ENCODE data around the gene TRIP4. TPM values are rescaled to one million over a fixed set of nuclear protein-coding genes. Genes with fewer than 3 reads are reported as not detected.

TRIP4 gene
- total RNA-seq, result 10 to 100 TPM; 22.6 to 23.6 TPM
- polyA plus RNA-seq, result 10 to 100 TPM; 17.0 to 23.4 TPM
- long read RNA-seq, donor 1, transcript TRIP4-201 (13 exons, 2,045 nt), result major isoform, 6 of 6 reads
- long read RNA-seq, donor 1, partial matches to known transcripts, result 0 of 6 reads
- long read RNA-seq, donor 1, other reads (novel, unspliced or antisense), result 0 of 6 reads
- long read RNA-seq, donor 2, partial matches to known transcripts, result 0 of 1 reads
- long read RNA-seq, donor 2, other reads (novel, unspliced or antisense), result 0 of 1 reads
- long read RNA-seq, donor 3, partial matches to known transcripts, result 0 of 4 reads
- long read RNA-seq, donor 3, other reads (novel, unspliced or antisense), result 0 of 4 reads
- long read RNA-seq, donor 4, partial matches to known transcripts, result 0 of 1 reads
- long read RNA-seq, donor 4, other reads (novel, unspliced or antisense), result 0 of 1 reads
- long read RNA-seq, donor 5, transcript TRIP4-201 (13 exons, 2,045 nt), result major isoform, 14 of 14 reads
- long read RNA-seq, donor 5, partial matches to known transcripts, result 0 of 14 reads
- long read RNA-seq, donor 5, other reads (novel, unspliced or antisense), result 0 of 14 reads

- TF ChIP-seq CTCF (IDR thresholded peaks at IDR 0.05; ENCODE audit: control extremely low read depth, extremely low read depth), result no peak
- ATAC-seq (ENCODE audit: insufficient read depth, low FRiP score) (peak; percentile 98), DNase-seq (peak; percentile 96 to 98 (median 97))
- peak within 1 kb of the TSS in 1 of 2 donors; percentile 77 for H3K9ac ChIP-seq (ENCODE audit: insufficient read depth in 1 of 2, low read length in 2 of 2)
- H3K36me3 ChIP-seq (ENCODE audit: control insufficient read depth in 4 of 4, insufficient read depth in 4 of 4, low read length in 4 of 4), result no peaks in the 10 kb centered on the region
- H3K27ac ChIP-seq (ENCODE audit: low read depth in 1 of 2, low read length in 1 of 2), result peak within 1 kb of the TSS; percentile 75 to 91
- peak within 1 kb of the TSS; percentile 82 for H3K4me3 ChIP-seq
- peaks cover 0 to 6% (median 4%) of the 10 kb centered on the region in 5 donors for H3K4me1 ChIP-seq (ENCODE audit: control insufficient read depth in 5 of 5, insufficient read depth in 5 of 5, low read length in 5 of 5)
- H3K27me3 ChIP-seq (ENCODE audit: control insufficient read depth in 3 of 3, insufficient read depth in 3 of 3, low read length in 2 of 3), result no peaks in the 10 kb centered on the region
- no peaks in the 10 kb centered on the region for H3K9me3 ChIP-seq (ENCODE audit: control insufficient read depth in 4 of 4, insufficient read depth in 3 of 4, low read length in 3 of 4)
- 0% methylated on average over 35 of the region's 35 CpGs for WGBS, 2 donors
These were observed at the start of gene TRIP4 for GRCh38 chr15:64387562-64388168. TSS of gene TRIP4 (plus strand) at chr15:64387836. CDS start at chr15:64387864, 28 bp downstream.

GRCh38 chr15:64340355-64340754, 47.3 kb upstream of the TRIP4 start:
- no peak overlapping the region for H3K9ac ChIP-seq (ENCODE audit: insufficient read depth in 1 of 2, low read length in 2 of 2)
- H3K36me3 ChIP-seq (ENCODE audit: control insufficient read depth in 4 of 4, insufficient read depth in 4 of 4, low read length in 4 of 4), result peaks cover 0 to 5% (median 4%) of the 10 kb centered on the region in 4 donors
- H3K9me3 ChIP-seq (ENCODE audit: control insufficient read depth in 4 of 4, insufficient read depth in 3 of 4, low read length in 3 of 4), result no peaks in the 10 kb centered on the region
- no peaks in the 10 kb centered on the region for H3K27me3 ChIP-seq (ENCODE audit: control insufficient read depth in 3 of 3, insufficient read depth in 3 of 3, low read length in 2 of 3)
- H3K4me3 ChIP-seq, result no peak overlapping the region
- 92 to 99% methylated on average over 1 of the region's 1 CpG for WGBS, 2 donors
- no peak for TF ChIP-seq CTCF (IDR thresholded peaks at IDR 0.05; ENCODE audit: control extremely low read depth, extremely low read depth)
- no peak overlapping the region for H3K27ac ChIP-seq (ENCODE audit: low read depth in 1 of 2, low read length in 1 of 2)
- peaks cover 0 to 21% (median 6%) of the 10 kb centered on the region in 5 donors for H3K4me1 ChIP-seq (ENCODE audit: control insufficient read depth in 5 of 5, insufficient read depth in 5 of 5, low read length in 5 of 5)
- ATAC-seq (ENCODE audit: insufficient read depth, low FRiP score), result no peak
- no peak for DNase-seq

GRCh38 chr15:64341961-64342360, 45.7 kb upstream of the TRIP4 start:
- Histone ChIP-seq H3K9ac (ENCODE audit: insufficient read depth in 1 of 2, low read length in 2 of 2) (no peak overlapping the region), H3K4me3 (no peak overlapping the region), H3K4me1 (ENCODE audit: control insufficient read depth in 5 of 5, insufficient read depth in 5 of 5, low read length in 5 of 5) (peaks cover 0 to 21% (median 6%) of the 10 kb centered on the region in 5 donors), H3K27ac (ENCODE audit: low read depth in 1 of 2, low read length in 1 of 2) (no peak overlapping the region), H3K27me3 (ENCODE audit: control insufficient read depth in 3 of 3, insufficient read depth in 3 of 3, low read length in 2 of 3) (no peaks in the 10 kb centered on the region), H3K36me3 (ENCODE audit: control insufficient read depth in 4 of 4, insufficient read depth in 4 of 4, low read length in 4 of 4) (peaks cover 0 to 5% (median 4%) of the 10 kb centered on the region in 4 donors), H3K9me3 (ENCODE audit: control insufficient read depth in 4 of 4, insufficient read depth in 3 of 4, low read length in 3 of 4) (no peaks in the 10 kb centered on the region)
- WGBS, 2 donors, result 64 to 91% methylated on average over 4 of the region's 4 CpGs
- no peak for ATAC-seq (ENCODE audit: insufficient read depth, low FRiP score)
- DNase-seq, result peak; percentile 25 to 74 (median 55)
- TF ChIP-seq CTCF (IDR thresholded peaks at IDR 0.05; ENCODE audit: control extremely low read depth, extremely low read depth), result no peak
